ENCODE data around the gene SP5.
"Not testable (repeated sequence)": the region's sequence is repeated elsewhere in the genome, so short reads cannot be mapped to it uniquely, and the experiment has no call there.

Gene SP5

GRCh38 chr2:170733798-170734600 is 18.9 kb downstream of the SP5 start:
- FAIRE-seq, result no peak
- DNase-seq (ENCODE audit: insufficient read length, low spot score), result no peak

GRCh38 chr2:170734601-170735000 is 19.5 kb downstream of the SP5 start:
- not testable (repeated sequence) for DNase-seq (ENCODE audit: insufficient read length, low spot score); FAIRE-seq

More at GRCh38 chr2:170733798-170734600, 18.9 kb downstream of the SP5 start:
- no peak for TF ChIP-seq SPI1 (IDR thresholded peaks at IDR 0.05; ENCODE audit: low read depth, low read length)
- no peak for TF ChIP-seq POU2F2 (IDR thresholded peaks at IDR 0.05; ENCODE audit: low read depth, low read length)
- no peak for TF ChIP-seq POLR2AphosphoS5 (IDR thresholded peaks at IDR 0.05; ENCODE audit: low read depth, low read length)
- TF ChIP-seq PAX5 (IDR thresholded peaks at IDR 0.05; ENCODE audit: insufficient read depth, low read length, severe bottlenecking), result no peak
- TF ChIP-seq POLR2A (IDR thresholded peaks at IDR 0.05; ENCODE audit: low read depth, low read length), result no peak
- TF ChIP-seq TAF1 (IDR thresholded peaks at IDR 0.05; ENCODE audit: low read depth, low read length), result no peak

DNA sequence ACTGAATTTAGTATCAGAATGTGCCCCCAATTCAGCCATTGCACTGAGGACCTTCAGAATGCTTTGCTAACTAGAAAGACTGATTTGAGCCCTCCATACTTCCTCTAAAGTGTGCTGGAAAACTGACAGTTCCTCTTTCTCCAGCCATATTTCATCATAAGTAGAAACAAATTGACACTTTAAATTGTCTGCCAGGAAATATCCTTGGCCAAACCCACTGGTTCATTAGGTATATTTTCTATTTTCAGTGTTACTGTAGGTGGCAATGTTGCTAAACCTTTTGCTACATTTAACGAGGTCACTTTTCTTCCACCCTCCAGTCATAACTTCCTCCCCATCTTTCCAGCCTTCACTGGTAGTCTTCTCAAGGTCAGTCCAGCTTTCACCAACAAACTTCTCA is 21.5 kb downstream of the SP5 start:
- FAIRE-seq (no peak), DNase-seq (ENCODE audit: insufficient read length, low spot score) (no peak)
- TF ChIP-seq POU2F2 (IDR thresholded peaks at IDR 0.05; ENCODE audit: low read depth, low read length) (no peak), POLR2A (IDR thresholded peaks at IDR 0.05; ENCODE audit: low read depth, low read length) (no peak), PAX5 (IDR thresholded peaks at IDR 0.05; ENCODE audit: insufficient read depth, low read length, severe bottlenecking) (no peak), TAF1 (IDR thresholded peaks at IDR 0.05; ENCODE audit: low read depth, low read length) (no peak), POLR2AphosphoS5 (IDR thresholded peaks at IDR 0.05; ENCODE audit: low read depth, low read length) (no peak), SPI1 (IDR thresholded peaks at IDR 0.05; ENCODE audit: low read depth, low read length) (no peak)

GRCh38 chr2:170737406-170737805 is 22.3 kb downstream of the SP5 start:
- no peak for TF ChIP-seq POLR2A (IDR thresholded peaks at IDR 0.05; ENCODE audit: low read depth, low read length)
- TF ChIP-seq POU2F2 (IDR thresholded peaks at IDR 0.05; ENCODE audit: low read depth, low read length), result no peak
- TF ChIP-seq TAF1 (IDR thresholded peaks at IDR 0.05; ENCODE audit: low read depth, low read length), result no peak
- no peak for TF ChIP-seq SPI1 (IDR thresholded peaks at IDR 0.05; ENCODE audit: low read depth, low read length)
- TF ChIP-seq POLR2AphosphoS5 (IDR thresholded peaks at IDR 0.05; ENCODE audit: low read depth, low read length), result no peak
- no peak for TF ChIP-seq PAX5 (IDR thresholded peaks at IDR 0.05; ENCODE audit: insufficient read depth, low read length, severe bottlenecking)
- FAIRE-seq (no peak), DNase-seq (ENCODE audit: insufficient read length, low spot score) (no peak)

GRCh38 chr2:170737821-170738220 is 22.7 kb downstream of the SP5 start:
- no peak for DNase-seq (ENCODE audit: insufficient read length, low spot score)
- TF ChIP-seq POLR2A (IDR thresholded peaks at IDR 0.05; ENCODE audit: low read depth, low read length) (no peak), SPI1 (IDR thresholded peaks at IDR 0.05; ENCODE audit: low read depth, low read length) (no peak), PAX5 (IDR thresholded peaks at IDR 0.05; ENCODE audit: insufficient read depth, low read length, severe bottlenecking) (no peak), POLR2AphosphoS5 (IDR thresholded peaks at IDR 0.05; ENCODE audit: low read depth, low read length) (no peak)
- FAIRE-seq, result no peak

DNA sequence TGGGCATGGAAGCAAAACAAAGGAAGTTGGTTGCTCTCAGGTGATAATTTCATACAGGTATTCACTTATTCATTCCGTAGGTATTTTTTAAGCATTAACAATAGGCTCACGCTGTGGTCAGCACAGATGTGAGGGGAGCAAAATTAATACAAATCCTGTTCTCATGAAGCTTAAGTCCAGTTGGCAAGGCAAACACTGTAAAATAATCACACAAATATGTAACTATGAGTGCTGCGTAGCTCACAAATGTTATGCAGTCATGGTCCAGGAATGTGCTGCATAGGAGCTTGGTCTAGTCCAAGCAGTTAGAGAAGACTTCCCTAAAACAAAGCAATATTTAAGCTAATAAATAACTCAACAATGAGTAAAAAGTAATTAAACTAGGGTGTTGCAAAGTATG is 23.9 kb downstream of the SP5 start:
- DNase-seq (ENCODE audit: insufficient read length, low spot score), result no peak
- FAIRE-seq, result no peak
- no peak for TF ChIP-seq POLR2A (IDR thresholded peaks at IDR 0.05; ENCODE audit: low read depth, low read length)
- no peak for TF ChIP-seq POLR2AphosphoS5 (IDR thresholded peaks at IDR 0.05; ENCODE audit: low read depth, low read length)
- TF ChIP-seq SPI1 (IDR thresholded peaks at IDR 0.05; ENCODE audit: low read depth, low read length), result no peak
- no peak for TF ChIP-seq PAX5 (IDR thresholded peaks at IDR 0.05; ENCODE audit: insufficient read depth, low read length, severe bottlenecking)
- TF ChIP-seq POU2F2 (IDR thresholded peaks at IDR 0.05; ENCODE audit: low read depth, low read length), result no peak
- TF ChIP-seq TAF1 (IDR thresholded peaks at IDR 0.05; ENCODE audit: low read depth, low read length), result no peak

- DNase-seq (ENCODE audit: insufficient read length, low spot score) (no peak), FAIRE-seq (no peak)
- TF ChIP-seq POLR2A (IDR thresholded peaks at IDR 0.05; ENCODE audit: low read depth, low read length), result no peak
- TF ChIP-seq SPI1 (IDR thresholded peaks at IDR 0.05; ENCODE audit: low read depth, low read length), result peak; percentile 59
- no peak for TF ChIP-seq POU2F2 (IDR thresholded peaks at IDR 0.05; ENCODE audit: low read depth, low read length)
Observed at GRCh38 chr2:170739507-170740046, 24.4 kb downstream of the SP5 start.

DNA sequence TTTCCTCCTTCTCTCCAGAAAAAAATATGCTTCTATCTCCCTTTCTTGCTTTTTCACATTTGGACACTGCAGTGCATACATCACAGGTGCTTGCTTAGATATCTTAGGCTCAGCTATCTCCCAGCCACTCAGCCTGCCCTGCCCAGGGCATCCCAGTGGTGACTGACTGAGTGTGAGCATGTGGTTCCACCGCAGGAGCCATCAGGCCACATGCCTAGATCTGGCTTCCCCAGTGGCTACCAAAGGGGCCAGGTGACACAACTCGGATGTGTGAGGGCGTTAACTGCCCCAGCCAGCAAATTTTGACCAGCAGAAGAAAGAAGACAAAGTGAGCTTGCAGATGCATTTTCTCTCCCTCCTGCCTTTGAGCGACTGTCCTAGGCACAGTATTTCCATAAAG is 25.5 kb downstream of the SP5 start:
- FAIRE-seq, result no peak
- DNase-seq (ENCODE audit: insufficient read length, low spot score), result no peak
- TF ChIP-seq POU2F2 (IDR thresholded peaks at IDR 0.05; ENCODE audit: low read depth, low read length) (no peak), POLR2A (IDR thresholded peaks at IDR 0.05; ENCODE audit: low read depth, low read length) (no peak), PAX5 (IDR thresholded peaks at IDR 0.05; ENCODE audit: insufficient read depth, low read length, severe bottlenecking) (no peak), TAF1 (IDR thresholded peaks at IDR 0.05; ENCODE audit: low read depth, low read length) (no peak), POLR2AphosphoS5 (IDR thresholded peaks at IDR 0.05; ENCODE audit: low read depth, low read length) (no peak), SPI1 (IDR thresholded peaks at IDR 0.05; ENCODE audit: low read depth, low read length) (no peak)

GRCh38 chr2:170742000-170742399 is 26.9 kb downstream of the SP5 start:
- no peak for FAIRE-seq
- no peak for DNase-seq (ENCODE audit: insufficient read length, low spot score)
- no peak for TF ChIP-seq TAF1 (IDR thresholded peaks at IDR 0.05; ENCODE audit: low read depth, low read length)
- no peak for TF ChIP-seq POLR2A (IDR thresholded peaks at IDR 0.05; ENCODE audit: low read depth, low read length)
- no peak for TF ChIP-seq SPI1 (IDR thresholded peaks at IDR 0.05; ENCODE audit: low read depth, low read length)

DNA sequence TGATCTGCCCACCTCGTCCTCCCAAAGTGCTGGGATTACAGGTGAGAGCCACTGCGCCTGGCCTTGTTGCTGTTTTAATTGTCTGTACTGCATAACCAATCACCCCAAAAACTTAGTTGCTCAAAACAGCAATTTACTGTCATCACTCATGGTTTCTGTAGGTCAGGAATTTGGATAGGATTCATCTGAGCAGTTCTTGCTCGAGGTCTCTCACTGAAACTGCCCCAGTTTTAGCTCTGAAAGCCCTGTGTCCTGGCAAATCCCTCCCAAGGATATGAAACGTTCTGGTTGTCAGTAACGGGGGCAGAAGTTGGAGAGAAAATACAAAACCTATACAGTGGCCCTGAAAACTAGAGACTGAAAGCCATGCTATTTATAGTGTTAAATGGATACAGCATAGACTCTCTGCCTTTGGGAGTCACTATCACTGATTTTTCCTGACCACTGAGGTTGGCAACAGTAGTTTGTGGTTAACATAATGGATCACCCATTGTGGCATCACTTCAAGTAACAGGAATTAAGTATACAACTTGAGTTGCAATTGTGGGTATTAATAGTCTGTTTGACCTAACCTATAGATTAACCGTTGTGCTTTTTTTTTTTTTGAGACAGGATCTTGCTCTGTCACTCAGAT is 27.9 kb downstream of the SP5 start:
- TF ChIP-seq TAF1 (IDR thresholded peaks at IDR 0.05; ENCODE audit: low read depth, low read length), result no peak
- TF ChIP-seq POLR2A (IDR thresholded peaks at IDR 0.05; ENCODE audit: low read depth, low read length), result no peak
- TF ChIP-seq POU2F2 (IDR thresholded peaks at IDR 0.05; ENCODE audit: low read depth, low read length), result no peak
- no peak for TF ChIP-seq SPI1 (IDR thresholded peaks at IDR 0.05; ENCODE audit: low read depth, low read length)
- no peak for TF ChIP-seq PAX5 (IDR thresholded peaks at IDR 0.05; ENCODE audit: insufficient read depth, low read length, severe bottlenecking)
- no peak for TF ChIP-seq POLR2AphosphoS5 (IDR thresholded peaks at IDR 0.05; ENCODE audit: low read depth, low read length)
- FAIRE-seq (no peak), DNase-seq (ENCODE audit: insufficient read length, low spot score) (no peak)

All from GM12891 (cell line).